ENCODE results near the gene DLK1. TPM values are rescaled to one million over a fixed set of nuclear protein-coding genes. Genes with fewer than 3 reads are reported as not detected.

DLK1 gene
- total RNA-seq, 1 donor: not detected

DNA sequence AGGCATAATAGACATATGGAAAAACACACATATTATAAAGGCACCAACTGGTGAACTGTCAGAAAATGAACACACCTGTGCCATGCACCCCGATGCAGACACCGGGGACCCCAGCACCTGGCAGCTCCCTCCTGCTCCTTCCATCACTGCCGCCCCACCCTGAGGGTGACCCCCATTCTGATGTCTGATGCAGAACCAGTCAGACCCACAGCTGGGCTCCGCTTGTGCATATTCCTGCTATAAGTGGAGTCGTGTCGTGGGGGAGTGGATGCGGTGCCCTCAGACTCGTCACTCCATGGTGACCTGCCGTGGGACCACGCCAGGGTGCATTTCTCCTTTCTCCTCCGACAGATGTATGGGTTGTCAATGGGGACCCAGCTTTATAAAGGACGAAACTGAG is 53.6 kb downstream of the DLK1 start:
- DNase-seq (ENCODE audit: insufficient read length, low spot score, missing footprints): no peak
- Histone ChIP-seq H3K79me2 (ENCODE audit: insufficient read depth, low read length) (no peaks in the 10 kb centered on the region), H3K27ac (ENCODE audit: low read depth, low read length) (no peak overlapping the region), H3K4me2 (ENCODE audit: insufficient read depth, low read length) (no peak overlapping the region), H3K4me3 (ENCODE audit: insufficient read depth, low read length) (no peak overlapping the region), H3K27me3 (ENCODE audit: insufficient read depth, low read length) (peaks cover 43% of the 10 kb centered on the region), H2AFZ (ENCODE audit: low read length) (no peak overlapping the region), H3K4me1 (ENCODE audit: insufficient read depth, low read length) (no peaks in the 10 kb centered on the region), H3K9me3 (ENCODE audit: low read depth, low read length) (no peaks in the 10 kb centered on the region), H3K36me3 (ENCODE audit: insufficient read depth, low read length) (no peaks in the 10 kb centered on the region), H4K20me1 (ENCODE audit: insufficient read depth, low read length) (no peaks in the 10 kb centered on the region)
- TF ChIP-seq, protein P1, sequence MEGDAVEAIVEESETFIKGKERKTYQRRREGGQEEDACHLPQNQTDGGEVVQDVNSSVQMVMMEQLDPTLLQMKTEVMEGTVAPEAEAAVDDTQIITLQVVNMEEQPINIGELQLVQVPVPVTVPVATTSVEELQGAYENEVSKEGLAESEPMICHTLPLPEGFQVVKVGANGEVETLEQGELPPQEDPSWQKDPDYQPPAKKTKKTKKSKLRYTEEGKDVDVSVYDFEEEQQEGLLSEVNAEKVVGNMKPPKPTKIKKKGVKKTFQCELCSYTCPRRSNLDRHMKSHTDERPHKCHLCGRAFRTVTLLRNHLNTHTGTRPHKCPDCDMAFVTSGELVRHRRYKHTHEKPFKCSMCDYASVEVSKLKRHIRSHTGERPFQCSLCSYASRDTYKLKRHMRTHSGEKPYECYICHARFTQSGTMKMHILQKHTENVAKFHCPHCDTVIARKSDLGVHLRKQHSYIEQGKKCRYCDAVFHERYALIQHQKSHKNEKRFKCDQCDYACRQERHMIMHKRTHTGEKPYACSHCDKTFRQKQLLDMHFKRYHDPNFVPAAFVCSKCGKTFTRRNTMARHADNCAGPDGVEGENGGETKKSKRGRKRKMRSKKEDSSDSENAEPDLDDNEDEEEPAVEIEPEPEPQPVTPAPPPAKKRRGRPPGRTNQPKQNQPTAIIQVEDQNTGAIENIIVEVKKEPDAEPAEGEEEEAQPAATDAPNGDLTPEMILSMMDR (IDR thresholded peaks at IDR 0.05; ENCODE audit: extremely low read depth, low read depth, low read length): no peak

DNA sequence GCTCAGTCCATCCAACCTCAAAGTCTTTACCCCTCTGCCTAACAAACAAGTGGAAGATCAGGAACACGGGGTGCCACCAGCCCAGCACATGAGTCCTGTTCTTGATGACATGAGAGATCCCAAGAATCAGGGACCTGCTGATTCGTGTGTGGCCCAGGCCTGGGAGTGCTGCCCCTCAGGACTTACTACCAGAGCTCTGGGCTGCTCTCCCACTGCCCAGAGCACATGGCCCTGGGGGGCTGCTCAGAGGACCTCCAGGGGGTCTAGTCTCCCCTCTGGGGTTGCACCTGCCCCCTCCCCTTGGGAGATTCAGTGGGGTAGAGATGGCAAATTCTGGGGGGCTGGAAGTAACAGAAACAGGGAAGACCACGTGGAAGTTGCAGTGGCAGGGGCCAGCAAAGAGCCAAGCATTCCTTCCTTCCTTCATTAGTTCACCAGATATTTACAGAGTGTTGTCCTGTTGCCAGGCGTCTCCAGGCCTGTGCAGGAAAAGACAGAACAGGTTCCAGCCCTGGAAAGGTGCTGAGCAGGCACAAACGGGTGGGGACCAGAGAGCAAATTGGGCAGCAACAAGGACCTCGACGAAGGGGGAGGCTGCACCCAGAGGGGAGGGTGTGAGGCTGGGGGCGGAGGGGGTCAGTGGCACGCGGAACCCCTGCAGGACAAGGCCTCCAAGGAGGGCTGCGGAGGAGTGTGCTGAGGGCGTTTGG is 54.1 kb downstream of the DLK1 start:
- Histone ChIP-seq H3K4me2 (ENCODE audit: insufficient read depth, low read length) (no peak overlapping the region), H3K79me2 (ENCODE audit: insufficient read depth, low read length) (no peaks in the 10 kb centered on the region), H3K9me3 (ENCODE audit: low read depth, low read length) (no peaks in the 10 kb centered on the region), H3K4me3 (ENCODE audit: insufficient read depth, low read length) (no peak overlapping the region), H3K4me1 (ENCODE audit: insufficient read depth, low read length) (no peaks in the 10 kb centered on the region), H4K20me1 (ENCODE audit: insufficient read depth, low read length) (no peaks in the 10 kb centered on the region), H3K36me3 (ENCODE audit: insufficient read depth, low read length) (no peaks in the 10 kb centered on the region), H2AFZ (ENCODE audit: low read length) (no peak overlapping the region), H3K27ac (ENCODE audit: low read depth, low read length) (no peak overlapping the region), H3K27me3 (ENCODE audit: insufficient read depth, low read length) (peaks cover 47% of the 10 kb centered on the region)
- DNase-seq (ENCODE audit: insufficient read length, low spot score, missing footprints): no peak
- TF ChIP-seq, protein P1 (IDR thresholded peaks at IDR 0.05; ENCODE audit: extremely low read depth, low read depth, low read length): no peak

DNA sequence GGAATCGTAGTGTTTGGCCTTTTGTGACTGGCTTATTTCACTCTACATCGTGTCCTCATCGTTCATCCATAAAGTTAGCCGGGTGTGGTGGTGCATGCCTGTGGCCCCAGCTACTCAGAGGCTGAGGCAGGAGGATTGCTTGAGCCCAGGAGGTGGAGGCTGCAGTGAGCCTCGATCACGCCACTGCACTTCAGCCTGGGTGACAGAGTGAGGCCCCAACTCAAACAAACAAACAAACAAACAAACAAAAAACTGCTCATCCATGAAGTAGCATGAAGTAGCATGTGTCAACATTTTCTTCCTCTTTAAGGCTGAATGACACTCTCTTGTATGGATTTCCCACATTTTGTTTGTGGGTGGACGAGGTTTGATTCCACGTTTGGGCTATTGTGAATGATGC is 55.3 kb downstream of the DLK1 start:
- peaks cover 49% of the 10 kb centered on the region for H3K27me3 ChIP-seq (ENCODE audit: insufficient read depth, low read length)
- H3K27ac ChIP-seq (ENCODE audit: low read depth, low read length): no peak overlapping the region
- no peaks in the 10 kb centered on the region for H3K4me1 ChIP-seq (ENCODE audit: insufficient read depth, low read length)
- no peaks in the 10 kb centered on the region for H3K9me3 ChIP-seq (ENCODE audit: low read depth, low read length)
- H3K4me3 ChIP-seq (ENCODE audit: insufficient read depth, low read length): no peak overlapping the region
- no peak overlapping the region for H3K4me2 ChIP-seq (ENCODE audit: insufficient read depth, low read length)
- H3K79me2 ChIP-seq (ENCODE audit: insufficient read depth, low read length): no peaks in the 10 kb centered on the region
- H4K20me1 ChIP-seq (ENCODE audit: insufficient read depth, low read length): no peaks in the 10 kb centered on the region
- no peak for DNase-seq (ENCODE audit: insufficient read length, low spot score, missing footprints)
- H2AFZ ChIP-seq (ENCODE audit: low read length): no peak overlapping the region
- no peaks in the 10 kb centered on the region for H3K36me3 ChIP-seq (ENCODE audit: insufficient read depth, low read length)
- TF ChIP-seq, protein P1 (IDR thresholded peaks at IDR 0.05; ENCODE audit: extremely low read depth, low read depth, low read length): no peak

DNA sequence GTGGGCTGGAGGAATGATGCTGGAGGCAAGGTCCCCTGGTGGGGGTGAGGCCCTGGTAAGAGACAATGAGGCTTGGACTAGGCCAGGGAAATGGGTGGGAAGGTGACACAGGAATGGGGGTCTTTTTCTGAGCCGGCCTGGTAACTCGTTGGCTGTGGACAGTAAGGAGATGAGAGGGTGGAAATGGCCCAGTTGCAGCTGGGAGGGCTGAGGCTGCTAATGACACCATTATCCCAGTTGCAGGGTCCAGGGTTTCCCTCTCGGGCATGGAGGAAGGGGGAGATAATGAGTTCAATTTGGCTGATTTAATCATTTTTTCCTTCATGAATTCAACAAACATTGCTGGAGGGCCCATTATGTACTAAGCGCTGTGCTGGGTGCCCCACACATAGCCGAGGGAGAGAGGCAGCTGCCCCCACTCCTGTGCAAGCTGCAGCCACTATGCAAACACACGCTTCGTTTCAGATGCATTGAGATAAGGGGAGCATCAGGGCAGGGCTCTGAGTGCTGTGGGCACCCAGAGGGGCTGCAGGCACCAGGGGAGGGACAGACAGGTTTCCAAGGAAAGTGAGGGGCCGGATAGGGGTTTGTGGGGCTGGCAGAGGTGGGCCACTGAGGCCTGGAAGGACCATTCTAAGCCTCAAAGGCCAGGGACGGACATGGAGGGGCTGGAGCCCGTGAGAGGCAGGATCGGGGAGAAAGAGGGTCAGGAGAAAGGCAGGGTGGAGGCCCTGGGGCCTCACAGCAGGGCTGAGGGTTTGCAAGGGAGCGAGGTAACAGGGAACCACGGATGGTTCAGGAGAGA is 56.0 kb downstream of the DLK1 start:
- TF ChIP-seq, protein P1 (IDR thresholded peaks at IDR 0.05; ENCODE audit: extremely low read depth, low read depth, low read length): no peak
- H4K20me1 ChIP-seq (ENCODE audit: insufficient read depth, low read length): no peaks in the 10 kb centered on the region
- H3K27me3 ChIP-seq (ENCODE audit: insufficient read depth, low read length): peaks cover 44% of the 10 kb centered on the region

More for the DNA sequence above, 56.0 kb downstream of the DLK1 start:
- Histone ChIP-seq H2AFZ (ENCODE audit: low read length) (no peak overlapping the region), H3K4me1 (ENCODE audit: insufficient read depth, low read length) (no peaks in the 10 kb centered on the region), H3K36me3 (ENCODE audit: insufficient read depth, low read length) (no peaks in the 10 kb centered on the region), H3K9me3 (ENCODE audit: low read depth, low read length) (no peaks in the 10 kb centered on the region), H3K4me2 (ENCODE audit: insufficient read depth, low read length) (no peak overlapping the region), H3K4me3 (ENCODE audit: insufficient read depth, low read length) (no peak overlapping the region), H3K27ac (ENCODE audit: low read depth, low read length) (no peak overlapping the region), H3K79me2 (ENCODE audit: insufficient read depth, low read length) (no peaks in the 10 kb centered on the region)
- no peak for DNase-seq (ENCODE audit: insufficient read length, low spot score, missing footprints)

Data from osteoblast (primary cell).